HEK293 (cell line): ENCODE data around the gene ARHGEF4.

Source experiments
- AEBP2 ChIP-seq: fragments of 450-650 bp; formaldehyde crosslinking; IDR thresholded peaks from 2 replicates; pipeline ENCODE4 v1.5.1; 2016; ENCODE audit warnings: missing biosample characterization, missing genetic modification characterization, borderline replicate concordance
- CTCF ChIP-seq: fragments of 450-650 bp; formaldehyde crosslinking; IDR thresholded peaks from 2 replicates; pipeline ENCODE4 v1.5.1; 2016; ENCODE audit warnings: missing biosample characterization, missing genetic modification characterization
- MEIS1 ChIP-seq: sonication (generic); formaldehyde crosslinking; IDR thresholded peaks from 2 replicates; pipeline ENCODE4 v1.8.1; 2022; ENCODE audit warnings: missing genetic modification reagents, mild to moderate bottlenecking, borderline replicate concordance
- REST ChIP-seq: fragments of 450-650 bp; formaldehyde crosslinking; IDR thresholded peaks from 2 replicates; pipeline ENCODE4 v1.5.1; 2016; ENCODE audit warnings: missing biosample characterization, missing genetic modification characterization
- ZNF169 ChIP-seq: fragments of 450-650 bp; formaldehyde crosslinking; IDR thresholded peaks from 2 replicates; pipeline ENCODE4 v1.5.1; 2016; ENCODE audit warnings: missing biosample characterization, missing genetic modification characterization

- TF ChIP-seq AEBP2 (no peak), CTCF (tag by site-specific recombination) (no peak), MEIS1 (CRISPR knock-in tag) (no peak), REST (tag by site-specific recombination) (no peak), ZNF169 (tag by site-specific recombination) (no peak)
Measured at GRCh38 chr2:131008967-131009366, 172.3 kb downstream of the ARHGEF4 start.
